K562 (cell line): ENCODE data around the gene SCRN2. TPM values are rescaled to one million over a fixed set of nuclear protein-coding genes. Genes with fewer than 3 reads are reported as not detected.
A peak's percentile ranks its signal among the peaks of the same experiment; 100 is the strongest.

Source experiments
- ARID1B ChIP-seq: fragments of 450-650 bp; IDR thresholded peaks from 2 replicates; pipeline ENCODE4 v1.6.1; 2016; ENCODE audit warnings: antibody characterized with exemption, mild to moderate bottlenecking, inconsistent platforms
- BCOR ChIP-seq: fragments of 450-650 bp; IDR thresholded peaks from 2 replicates; pipeline ENCODE4 v1.6.1; 2016
- CREB1 ChIP-seq, 2 experiments: sonication (generic) in 1 of 2; formaldehyde crosslinking in 1 of 2; IDR thresholded peaks; 2 replicates each; pipeline versions ENCODE4 v1.6.1 to v1.8.0; 2012 to 2022; ENCODE audit warnings: inconsistent platforms in 1 of 2, mild to moderate bottlenecking in 1 of 2, missing genetic modification reagents in 1 of 2, moderate library complexity in 1 of 2
- KLF10 ChIP-seq: fragments of 250-450 bp; sonication (Bioruptor Pico); IDR thresholded peaks from 2 replicates; pipeline ENCODE4 v1.6.1; 2021; ENCODE audit warnings: matching md5 sums
- MAFF ChIP-seq: IDR thresholded peaks from 2 replicates; pipeline ENCODE4 v1.6.1; 2012; ENCODE audit warnings: low read length, improper control_type of control experiment
- NONO ChIP-seq, 2 experiments: fragments of 200-400 bp in 1 of 2; fragments of 450-650 bp in 1 of 2; formaldehyde crosslinking in 1 of 2; IDR thresholded peaks; 2 replicates each; pipeline ENCODE4 v1.6.1; 2017; ENCODE audit warnings: low read depth in 2 of 2, mild to moderate bottlenecking in 2 of 2, moderate library complexity in 2 of 2, low read length in 1 of 2
- SIN3B ChIP-seq: fragments of 450-650 bp; IDR thresholded peaks from 2 replicates; pipeline ENCODE4 v1.6.1; 2017; ENCODE audit warnings: low read depth, mild to moderate bottlenecking, moderate library complexity
- SMARCC2 ChIP-seq: fragments of 450-650 bp; IDR thresholded peaks from 2 replicates; pipeline ENCODE4 v1.6.1; 2017; ENCODE audit warnings: antibody characterized with exemption, moderate library complexity, mild to moderate bottlenecking, low read depth
- TCF7 ChIP-seq: sonication (generic); IDR thresholded peaks from 2 replicates; pipeline ENCODE4 v1.6.1; 2016; ENCODE audit warnings: antibody characterized with exemption, borderline replicate concordance
- TRIM28 ChIP-seq: fragments of 450-650 bp; IDR thresholded peaks from 2 replicates; pipeline ENCODE4 v1.6.1; 2017
- YY1 ChIP-seq, 3 experiments: IDR thresholded peaks; 2 replicates each; pipeline ENCODE4 v1.6.1; 2011; ENCODE audit warnings: low read length in 2 of 3, mild to moderate bottlenecking in 2 of 3, moderate library complexity in 2 of 3, borderline replicate concordance in 1 of 3, control low read depth in 1 of 3, low read depth in 1 of 3; ENCODE audit not compliant: insufficient read depth in 3 of 3, insufficient replicate concordance in 2 of 3, control insufficient read depth in 1 of 3, insufficient read length in 1 of 3; ENCODE audit errors: extremely low read depth in 1 of 3
- ZFP36 ChIP-seq: fragments of 150-350 bp; IDR thresholded peaks from 2 replicates; pipeline ENCODE4 v1.6.1; 2018; ENCODE audit warnings: low read length, low read depth; ENCODE audit not compliant: partially characterized antibody
- ZNF780A ChIP-seq: fragments of 250-450 bp; sonication (Bioruptor Pico); IDR thresholded peaks from 2 replicates; pipeline ENCODE4 v1.5.0; 2021; ENCODE audit warnings: mild to moderate bottlenecking
- polyA plus RNA-seq, 8 experiments: library from polyadenylated mRNA; depleted of rRNA in 4 of 8; stranded (reverse) in 5 of 8; unstranded in 3 of 8; fragments of >200 nt; fragmentation: Nextera tagmentation in 2 of 8; fragmentation: Illumina TruSeq in 1 of 8; extraction: Ambion mirVana in 2 of 8; extraction: Trizol in 1 of 8; gene quantifications; 2 replicates each; pipeline versions ENCODE4 v1.2.1 to v1.2.3, GENCODE V29; 2011 to 2014; ENCODE audit warnings: inconsistent platforms in 1 of 8, missing spikeins in 1 of 8
- total RNA-seq, 7 experiments: library from RNA; depleted of rRNA in 6 of 7; stranded (reverse); fragments of >200 nt in 6 of 7; fragmentation: Illumina TruSeq in 2 of 7; extraction: Trizol in 2 of 7; gene quantifications; 2 replicates each; pipeline versions ENCODE4 v1.2.1 to v1.2.3, GENCODE V29; 2011 to 2021; ENCODE audit warnings: low replicate concordance in 1 of 7
- TF ChIP-seq, protein P1 (sequence below): sonication (generic); formaldehyde crosslinking; IDR thresholded peaks from 2 replicates; pipeline ENCODE4 v1.8.0; 2022; ENCODE audit warnings: mild to moderate bottlenecking, missing genetic modification reagents
- TF ChIP-seq, protein P2 (sequence below): fragments of 450-650 bp; formaldehyde crosslinking; IDR thresholded peaks from 2 replicates; pipeline ENCODE4 v1.4.0; 2022; ENCODE audit warnings: missing genetic modification characterization
- TF ChIP-seq, protein P3 (sequence below), 2 experiments: IDR thresholded peaks in 1 of 2; conservative IDR thresholded peaks in 1 of 2; 2 replicates each; pipeline ENCODE4 v1.6.1; 2016; ENCODE audit warnings: low read depth in 2 of 2, mild to moderate bottlenecking in 1 of 2, missing compliant biosample characterization in 1 of 2, missing genetic modification characterization in 1 of 2, moderate library complexity in 1 of 2
- TF ChIP-seq, protein P4 (sequence below), 2 experiments: fragments of 250-450 bp in 1 of 2; fragments of 450-650 bp in 1 of 2; sonication (Bioruptor Pico) in 1 of 2; IDR thresholded peaks; 2 replicates each; pipeline versions ENCODE4 v1.6.1 to v1.8.0; 2016 to 2021; ENCODE audit warnings: mild to moderate bottlenecking in 2 of 2, moderate library complexity in 2 of 2, missing compliant biosample characterization in 1 of 2, missing genetic modification characterization in 1 of 2

Gene SCRN2
- total and polyA plus RNA-seq, 9 of the 15 experiments (the other 6 are each of a cell fraction or from before 2014, with no cell fraction given), result 0.25 to 32.9 (median 13.6) TPM

DNA sequence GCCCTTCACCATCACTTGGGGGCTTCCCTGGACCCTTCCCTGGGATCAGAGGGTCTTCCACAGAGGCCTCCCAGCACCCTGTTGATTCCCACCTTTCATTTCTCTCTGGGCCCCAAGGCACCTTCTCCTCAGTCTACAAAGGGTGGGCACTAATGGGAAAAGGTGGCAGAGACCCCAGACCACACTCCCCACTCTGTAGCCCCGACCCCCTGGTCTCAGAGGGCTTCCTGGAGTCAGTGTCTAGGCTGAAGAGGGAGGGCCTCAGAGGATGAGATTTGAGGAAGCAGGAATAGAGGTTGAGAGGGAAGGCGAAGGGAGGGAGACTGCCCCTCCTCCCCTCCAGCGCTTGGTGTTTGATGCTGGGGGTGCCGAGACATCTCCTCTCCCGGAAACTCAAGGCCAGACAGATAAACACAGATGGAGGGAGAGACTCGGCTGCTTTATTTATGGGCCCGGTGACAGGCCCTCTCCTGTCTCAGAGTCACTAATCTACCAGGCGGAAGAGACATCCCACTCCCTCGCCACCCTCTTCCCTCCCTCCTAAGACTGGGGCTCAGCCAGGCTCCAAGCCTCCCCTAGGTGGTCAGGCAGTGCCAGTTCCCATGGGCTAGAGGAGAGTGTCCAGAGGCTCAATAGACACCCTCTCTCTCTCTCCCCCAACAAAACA lies 36.4 kb upstream of the SCRN2 start (continued):
- TF ChIP-seq ZNF780A (no peak), MAFF (no peak), TCF7 (peak; percentile 35; the same call in 1 of the 2 replicates), CREB1 (IDR thresholded peaks at IDR 0.05) (no peak), CREB1 (CRISPR knock-in tag; IDR thresholded peaks at IDR 0.05) (no peak), NONO (IDR thresholded peaks at IDR 0.05; ENCODE audit: low read depth in 2 of 2, low read length in 1 of 2) (peak in 1 of 2 experiments; percentile 10; a peak in 1 of 4 replicates), SMARCC2 (0 out of 2 replicates have a peak, but pooled peaks have one; percentile 47), KLF10 (CRISPR knock-in tag) (no peak), ZFP36 (peak; percentile 97), ARID1B (peak; percentile 89), SIN3B (no peak), BCOR (peak; percentile 90), YY1 (IDR thresholded peaks at IDR 0.05; ENCODE audit: borderline replicate concordance in 1 of 3, control insufficient read depth in 1 of 3, extremely low read depth in 1 of 3, insufficient read depth in 3 of 3, insufficient read length in 1 of 3, insufficient replicate concordance in 2 of 3, low read depth in 1 of 3, low read length in 2 of 3) (peak in 1 of 3 experiments; percentile 24), TRIM28 (no peak)
- TF ChIP-seq, protein P1, sequence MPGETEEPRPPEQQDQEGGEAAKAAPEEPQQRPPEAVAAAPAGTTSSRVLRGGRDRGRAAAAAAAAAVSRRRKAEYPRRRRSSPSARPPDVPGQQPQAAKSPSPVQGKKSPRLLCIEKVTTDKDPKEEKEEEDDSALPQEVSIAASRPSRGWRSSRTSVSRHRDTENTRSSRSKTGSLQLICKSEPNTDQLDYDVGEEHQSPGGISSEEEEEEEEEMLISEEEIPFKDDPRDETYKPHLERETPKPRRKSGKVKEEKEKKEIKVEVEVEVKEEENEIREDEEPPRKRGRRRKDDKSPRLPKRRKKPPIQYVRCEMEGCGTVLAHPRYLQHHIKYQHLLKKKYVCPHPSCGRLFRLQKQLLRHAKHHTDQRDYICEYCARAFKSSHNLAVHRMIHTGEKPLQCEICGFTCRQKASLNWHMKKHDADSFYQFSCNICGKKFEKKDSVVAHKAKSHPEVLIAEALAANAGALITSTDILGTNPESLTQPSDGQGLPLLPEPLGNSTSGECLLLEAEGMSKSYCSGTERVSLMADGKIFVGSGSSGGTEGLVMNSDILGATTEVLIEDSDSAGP, result no peak
- TF ChIP-seq, protein P2, sequence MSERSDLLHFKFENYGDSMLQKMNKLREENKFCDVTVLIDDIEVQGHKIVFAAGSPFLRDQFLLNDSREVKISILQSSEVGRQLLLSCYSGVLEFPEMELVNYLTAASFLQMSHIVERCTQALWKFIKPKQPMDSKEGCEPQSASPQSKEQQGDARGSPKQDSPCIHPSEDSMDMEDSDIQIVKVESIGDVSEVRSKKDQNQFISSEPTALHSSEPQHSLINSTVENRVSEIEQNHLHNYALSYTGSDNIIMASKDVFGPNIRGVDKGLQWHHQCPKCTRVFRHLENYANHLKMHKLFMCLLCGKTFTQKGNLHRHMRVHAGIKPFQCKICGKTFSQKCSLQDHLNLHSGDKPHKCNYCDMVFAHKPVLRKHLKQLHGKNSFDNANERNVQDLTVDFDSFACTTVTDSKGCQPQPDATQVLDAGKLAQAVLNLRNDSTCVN (CRISPR knock-in tag), result no peak
- TF ChIP-seq, protein P3, sequence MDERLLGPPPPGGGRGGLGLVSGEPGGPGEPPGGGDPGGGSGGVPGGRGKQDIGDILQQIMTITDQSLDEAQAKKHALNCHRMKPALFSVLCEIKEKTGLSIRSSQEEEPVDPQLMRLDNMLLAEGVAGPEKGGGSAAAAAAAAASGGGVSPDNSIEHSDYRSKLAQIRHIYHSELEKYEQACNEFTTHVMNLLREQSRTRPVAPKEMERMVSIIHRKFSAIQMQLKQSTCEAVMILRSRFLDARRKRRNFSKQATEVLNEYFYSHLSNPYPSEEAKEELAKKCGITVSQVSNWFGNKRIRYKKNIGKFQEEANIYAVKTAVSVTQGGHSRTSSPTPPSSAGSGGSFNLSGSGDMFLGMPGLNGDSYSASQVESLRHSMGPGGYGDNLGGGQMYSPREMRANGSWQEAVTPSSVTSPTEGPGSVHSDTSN (CRISPR knock-in tag; IDR thresholded peaks at IDR 0.05; ENCODE audit: low read depth), result peak; percentile 57
- TF ChIP-seq, protein P3 (tag; conservative IDR thresholded peaks at IDR 0.05; ENCODE audit: low read depth), result peak; percentile 99
- TF ChIP-seq, protein P4, sequence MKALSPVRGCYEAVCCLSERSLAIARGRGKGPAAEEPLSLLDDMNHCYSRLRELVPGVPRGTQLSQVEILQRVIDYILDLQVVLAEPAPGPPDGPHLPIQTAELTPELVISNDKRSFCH (CRISPR knock-in tag; IDR thresholded peaks at IDR 0.05), result no peak
- TF ChIP-seq, protein P4 (tag; IDR thresholded peaks at IDR 0.05), result no peak
